ENCODE measurements around the gene SRGAP2.
A peak's percentile ranks its signal among the peaks of the same experiment; 100 is the strongest.
"Not testable (repeated sequence)": the region's sequence is repeated elsewhere in the genome, so short reads cannot be mapped to it uniquely, and the experiment has no call there.

SRGAP2 gene

GRCh38 chr1:206210802-206211201 is 7.5 kb downstream of the SRGAP2 start:
- not testable (repeated sequence) for DNase-seq

- DNase-seq, result not testable (repeated sequence)
These were observed 12.5 kb downstream of the SRGAP2 start for GRCh38 chr1:206215600-206216392.

GRCh38 chr1:206218285-206218684 is 14.9 kb downstream of the SRGAP2 start:
- DNase-seq, result not testable (repeated sequence)

- DNase-seq, result not testable (repeated sequence)
These were observed 15.4 kb downstream of the SRGAP2 start for GRCh38 chr1:206218765-206219164.

GRCh38 chr1:206219514-206220331 is 16.4 kb downstream of the SRGAP2 start:
- not testable (repeated sequence) for DNase-seq

- not testable (repeated sequence) for DNase-seq
These were observed 17.1 kb downstream of the SRGAP2 start for GRCh38 chr1:206220332-206221000.

GRCh38 chr1:206221585-206221984 is 18.2 kb downstream of the SRGAP2 start:
- DNase-seq, result not testable (repeated sequence)

GRCh38 chr1:206224190-206224776 is 20.9 kb downstream of the SRGAP2 start:
- DNase-seq, result not testable (repeated sequence)

- not testable (repeated sequence) for DNase-seq
These were observed 22.0 kb downstream of the SRGAP2 start for GRCh38 chr1:206225386-206225785.

GRCh38 chr1:206226886-206227285 is 23.5 kb downstream of the SRGAP2 start:
- not testable (repeated sequence) for DNase-seq

GRCh38 chr1:206229286-206229685 is 25.9 kb downstream of the SRGAP2 start:
- not testable (repeated sequence) for DNase-seq

- not testable (repeated sequence) for DNase-seq
These were observed 28.6 kb downstream of the SRGAP2 start for GRCh38 chr1:206231989-206232388.

- not testable (repeated sequence) for DNase-seq
These were observed 29.8 kb downstream of the SRGAP2 start for GRCh38 chr1:206232970-206233645.

GRCh38 chr1:206234189-206234916 is 31.0 kb downstream of the SRGAP2 start:
- not testable (repeated sequence) for DNase-seq

- DNase-seq, result not testable (repeated sequence)
These were observed 31.8 kb downstream of the SRGAP2 start for GRCh38 chr1:206235190-206235589.

GRCh38 chr1:206240288-206240687 is 36.9 kb downstream of the SRGAP2 start:
- DNase-seq, result not testable (repeated sequence)

GRCh38 chr1:206243335-206243734 is 40.0 kb downstream of the SRGAP2 start:
- peak; percentile 42 to 53 for DNase-seq

- not testable (repeated sequence) for DNase-seq
These were observed 42.1 kb downstream of the SRGAP2 start for GRCh38 chr1:206245479-206245878.

- not testable (repeated sequence) for DNase-seq
These were observed 43.0 kb downstream of the SRGAP2 start for GRCh38 chr1:206246129-206246886.

GRCh38 chr1:206250953-206251681 is 47.8 kb downstream of the SRGAP2 start:
- DNase-seq, result not testable (repeated sequence)
